ENCODE data around the gene TSHR.

The TSHR gene

GRCh38 chr14:81187832-81188522 is 232.6 kb downstream of the TSHR start:
- TF ChIP-seq FOXP2 (optimal IDR thresholded peaks at IDR 0.05; ENCODE audit: borderline replicate concordance, extremely low read depth, extremely low read length, insufficient read depth) (no peak), TAF1 (IDR thresholded peaks at IDR 0.05; ENCODE audit: borderline replicate concordance, insufficient read depth, low read length) (no peak), SIN3A (IDR thresholded peaks at IDR 0.05; ENCODE audit: borderline replicate concordance, insufficient read depth, low read length) (no peak)

- no peak for TF ChIP-seq FOXP2 (optimal IDR thresholded peaks at IDR 0.05; ENCODE audit: borderline replicate concordance, extremely low read depth, extremely low read length, insufficient read depth)
- TF ChIP-seq TAF1 (IDR thresholded peaks at IDR 0.05; ENCODE audit: borderline replicate concordance, insufficient read depth, low read length): no peak
- no peak for TF ChIP-seq POLR2AphosphoS5 (IDR thresholded peaks at IDR 0.05; ENCODE audit: low read depth, low read length)
- no peak for TF ChIP-seq SIN3A (IDR thresholded peaks at IDR 0.05; ENCODE audit: borderline replicate concordance, insufficient read depth, low read length)
- TF ChIP-seq, protein P1, sequence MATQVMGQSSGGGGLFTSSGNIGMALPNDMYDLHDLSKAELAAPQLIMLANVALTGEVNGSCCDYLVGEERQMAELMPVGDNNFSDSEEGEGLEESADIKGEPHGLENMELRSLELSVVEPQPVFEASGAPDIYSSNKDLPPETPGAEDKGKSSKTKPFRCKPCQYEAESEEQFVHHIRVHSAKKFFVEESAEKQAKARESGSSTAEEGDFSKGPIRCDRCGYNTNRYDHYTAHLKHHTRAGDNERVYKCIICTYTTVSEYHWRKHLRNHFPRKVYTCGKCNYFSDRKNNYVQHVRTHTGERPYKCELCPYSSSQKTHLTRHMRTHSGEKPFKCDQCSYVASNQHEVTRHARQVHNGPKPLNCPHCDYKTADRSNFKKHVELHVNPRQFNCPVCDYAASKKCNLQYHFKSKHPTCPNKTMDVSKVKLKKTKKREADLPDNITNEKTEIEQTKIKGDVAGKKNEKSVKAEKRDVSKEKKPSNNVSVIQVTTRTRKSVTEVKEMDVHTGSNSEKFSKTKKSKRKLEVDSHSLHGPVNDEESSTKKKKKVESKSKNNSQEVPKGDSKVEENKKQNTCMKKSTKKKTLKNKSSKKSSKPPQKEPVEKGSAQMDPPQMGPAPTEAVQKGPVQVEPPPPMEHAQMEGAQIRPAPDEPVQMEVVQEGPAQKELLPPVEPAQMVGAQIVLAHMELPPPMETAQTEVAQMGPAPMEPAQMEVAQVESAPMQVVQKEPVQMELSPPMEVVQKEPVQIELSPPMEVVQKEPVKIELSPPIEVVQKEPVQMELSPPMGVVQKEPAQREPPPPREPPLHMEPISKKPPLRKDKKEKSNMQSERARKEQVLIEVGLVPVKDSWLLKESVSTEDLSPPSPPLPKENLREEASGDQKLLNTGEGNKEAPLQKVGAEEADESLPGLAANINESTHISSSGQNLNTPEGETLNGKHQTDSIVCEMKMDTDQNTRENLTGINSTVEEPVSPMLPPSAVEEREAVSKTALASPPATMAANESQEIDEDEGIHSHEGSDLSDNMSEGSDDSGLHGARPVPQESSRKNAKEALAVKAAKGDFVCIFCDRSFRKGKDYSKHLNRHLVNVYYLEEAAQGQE (IDR thresholded peaks at IDR 0.05; ENCODE audit: insufficient read depth in 1 of 2, low read depth in 2 of 2, low read length in 2 of 2): no peak
Observed at GRCh38 chr14:81192594-81192993, 237.2 kb downstream of the TSHR start.

DNA sequence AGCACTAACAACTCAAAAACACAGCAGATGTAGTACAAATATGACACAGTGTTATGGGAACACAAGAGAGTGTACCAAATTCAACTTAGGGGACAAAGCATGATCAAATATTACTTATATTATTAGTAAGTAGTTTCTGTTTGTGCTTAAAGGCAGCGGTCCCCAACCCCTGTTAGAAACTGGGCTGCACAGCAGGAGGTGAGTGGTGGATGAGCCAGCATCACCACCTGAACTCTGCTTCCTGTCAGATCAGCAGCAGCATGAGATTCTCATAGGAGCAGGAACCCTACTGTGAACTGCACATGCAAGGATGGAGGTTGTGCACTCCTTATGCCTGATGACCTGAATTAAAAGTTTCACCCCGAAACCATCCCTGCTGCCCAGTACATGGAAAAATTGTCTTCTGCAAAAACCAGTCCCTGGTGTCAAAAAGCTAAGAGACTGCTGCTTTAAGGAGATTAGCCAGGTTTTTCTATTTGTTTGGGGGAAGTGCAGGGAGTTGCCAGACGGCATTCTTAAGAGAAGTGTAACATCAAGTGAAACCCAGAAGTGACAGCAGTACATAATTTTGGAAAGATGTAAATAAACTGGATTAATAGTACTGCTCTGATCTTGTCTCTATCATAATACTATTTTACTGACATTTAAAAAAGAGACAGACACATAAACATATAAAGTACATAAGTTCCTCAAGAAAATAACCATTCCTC is 238.7 kb downstream of the TSHR start:
- TF ChIP-seq POLR2AphosphoS5 (IDR thresholded peaks at IDR 0.05; ENCODE audit: low read depth, low read length): no peak
- TF ChIP-seq, protein P1 (IDR thresholded peaks at IDR 0.05; ENCODE audit: insufficient read depth in 1 of 2, low read depth in 2 of 2, low read length in 2 of 2): no peak
- TF ChIP-seq SIN3A (IDR thresholded peaks at IDR 0.05; ENCODE audit: borderline replicate concordance, insufficient read depth, low read length): no peak
- no peak for TF ChIP-seq TAF1 (IDR thresholded peaks at IDR 0.05; ENCODE audit: borderline replicate concordance, insufficient read depth, low read length)
- TF ChIP-seq FOXP2 (optimal IDR thresholded peaks at IDR 0.05; ENCODE audit: borderline replicate concordance, extremely low read depth, extremely low read length, insufficient read depth): no peak
